HG02884 (cell line): ENCODE measurements around the gene REEP6.
"Not testable (repeated sequence)": the region's sequence is repeated elsewhere in the genome, so short reads cannot be mapped to it uniquely, and the experiment has no call there.

Experiments
- ATAC-seq: cut with Tn5 transposase; IDR thresholded peaks from one replicate; pipeline ENCODE4 v1.9.1; 2021; ENCODE audit warnings: mild to moderate bottlenecking, moderate library complexity; ENCODE audit not compliant: unreplicated experiment

The REEP6 gene

GRCh38 chr19:1471515-1472160, 19.3 kb upstream of the REEP6 start:
- no peak for ATAC-seq

GRCh38 chr19:1472231-1473084, 18.5 kb upstream of the REEP6 start:
- no peak for ATAC-seq

DNA sequence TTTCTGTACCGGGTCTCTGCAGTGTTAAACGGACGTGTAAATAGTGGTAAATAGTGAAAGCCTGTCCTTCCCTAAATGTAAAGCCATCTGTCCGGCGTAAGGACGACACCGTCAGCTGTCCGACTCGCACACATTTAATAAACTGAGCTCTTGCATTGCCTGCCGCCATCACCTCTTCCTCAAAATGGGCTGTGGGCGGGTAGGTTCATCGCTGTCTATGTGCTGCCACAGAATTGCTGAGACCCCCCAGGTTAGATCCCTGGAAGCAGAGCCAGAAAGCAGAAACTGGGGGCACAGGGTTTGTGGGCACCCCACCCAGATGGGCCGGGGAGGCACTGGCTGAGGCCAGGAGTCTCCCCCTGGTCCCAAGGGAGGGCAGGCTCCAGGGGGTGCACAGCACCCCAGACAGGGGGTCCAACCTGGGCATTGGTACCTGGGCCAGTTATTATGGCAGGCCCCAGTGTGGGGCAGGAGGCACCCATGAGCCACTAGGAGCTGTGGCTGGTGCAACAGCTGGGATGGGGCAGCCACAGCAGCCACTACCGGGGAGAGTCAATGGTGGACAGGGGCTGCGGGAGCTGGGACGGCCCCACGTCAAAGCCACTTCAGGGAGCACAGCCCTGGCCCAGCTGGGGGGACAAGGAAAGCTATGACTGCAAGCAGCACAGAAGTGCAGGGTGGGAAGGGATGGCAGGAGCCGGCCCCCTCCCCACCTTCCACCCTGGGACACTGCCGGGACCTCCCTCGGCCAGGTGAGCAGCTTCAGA, 17.7 kb upstream of the REEP6 start:
- ATAC-seq, result no peak

GRCh38 chr19:1474011-1474764, 16.8 kb upstream of the REEP6 start:
- no peak for ATAC-seq

DNA sequence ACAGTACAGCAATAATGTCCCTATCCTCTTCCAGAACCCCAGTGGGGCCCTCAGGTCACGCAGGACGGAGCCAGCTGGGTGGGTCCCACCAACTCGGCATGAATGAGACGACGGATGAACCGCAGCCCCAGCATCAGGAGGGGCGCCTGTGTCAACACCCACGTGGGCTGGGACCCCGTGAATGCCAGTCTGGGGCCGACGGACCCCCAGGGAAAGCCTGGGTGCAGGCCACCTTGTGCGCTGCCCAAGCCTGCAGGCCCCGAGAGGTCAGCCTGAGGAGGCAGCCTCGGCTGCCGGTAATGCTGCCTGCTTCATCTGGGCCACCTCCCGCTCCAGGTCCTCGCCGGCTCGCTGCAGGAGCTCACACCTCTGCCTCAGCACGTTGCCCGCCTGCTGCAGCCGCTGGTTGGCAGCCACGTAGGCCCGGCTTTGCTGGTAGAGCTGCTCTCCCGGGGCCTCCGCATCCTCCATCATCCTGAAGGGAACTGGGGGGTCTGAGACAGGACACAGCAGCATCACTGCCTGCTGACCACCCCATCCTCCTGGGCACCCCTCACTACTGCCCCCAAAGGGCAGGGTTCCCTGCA, 16.1 kb upstream of the REEP6 start:
- ATAC-seq, result no peak

GRCh38 chr19:1475751-1476437, 15.1 kb upstream of the REEP6 start:
- ATAC-seq, result no peak

DNA sequence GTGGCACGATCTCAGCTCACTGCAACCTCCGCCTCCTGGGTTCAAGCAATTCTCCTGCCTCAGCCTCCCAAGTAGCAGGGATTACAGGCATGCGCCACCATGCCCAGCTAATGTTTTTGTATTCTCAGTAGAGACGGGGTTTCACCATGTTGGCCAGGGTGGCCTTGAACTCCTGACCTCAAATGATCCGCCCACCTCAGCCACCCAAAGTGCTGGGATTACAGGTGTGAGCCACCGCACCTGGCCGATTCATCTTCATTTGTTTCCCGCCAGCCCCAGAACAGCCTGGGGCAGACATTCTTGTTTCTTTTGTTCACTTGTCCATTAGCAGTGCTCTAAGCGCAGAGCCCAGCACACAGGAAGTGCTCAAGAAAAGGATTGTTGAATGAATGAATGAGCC, 13.9 kb upstream of the REEP6 start:
- ATAC-seq, result not testable (repeated sequence)

GRCh38 chr19:1478934-1479707, 11.9 kb upstream of the REEP6 start, which contains the start of gene C19orf25:
C19orf25 (minus strand) TSS chr19:1479215; CDS start chr19:1478903, 312 bp downstream.
- peak; percentile 74 for ATAC-seq

DNA sequence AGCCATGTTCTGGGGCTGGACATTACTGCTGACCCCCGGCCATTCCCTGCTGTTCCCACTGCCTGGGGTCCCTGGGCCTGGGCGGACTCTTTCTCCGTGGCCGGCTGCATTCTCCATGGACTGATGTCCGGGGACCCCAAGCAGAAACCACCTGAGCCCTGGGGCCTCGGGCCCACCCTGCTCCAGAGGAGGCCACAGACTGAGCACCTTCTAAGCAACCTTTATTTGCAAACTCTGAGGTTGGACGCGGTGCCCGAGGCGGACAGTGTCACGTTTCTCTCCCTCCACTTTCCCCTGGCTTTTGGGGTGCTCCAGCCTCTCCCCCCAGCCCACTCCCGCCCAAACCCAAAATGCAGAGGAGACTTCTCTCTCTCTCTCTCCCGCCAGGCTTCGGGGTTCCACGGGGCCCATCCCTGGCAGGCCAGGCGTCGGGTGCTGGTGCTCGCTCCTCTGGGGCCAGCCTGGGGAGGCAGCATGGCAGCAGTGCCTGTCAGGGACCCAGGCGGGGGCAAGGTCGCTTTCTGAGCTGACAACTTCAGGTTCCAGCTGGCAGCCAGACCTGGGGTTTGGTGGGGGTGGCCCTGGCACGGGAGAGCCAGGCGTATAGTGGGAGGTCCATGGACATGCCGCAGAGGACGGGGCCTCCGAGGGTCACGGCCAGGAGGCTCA, 9.6 kb upstream of the REEP6 start:
- no peak for ATAC-seq

DNA sequence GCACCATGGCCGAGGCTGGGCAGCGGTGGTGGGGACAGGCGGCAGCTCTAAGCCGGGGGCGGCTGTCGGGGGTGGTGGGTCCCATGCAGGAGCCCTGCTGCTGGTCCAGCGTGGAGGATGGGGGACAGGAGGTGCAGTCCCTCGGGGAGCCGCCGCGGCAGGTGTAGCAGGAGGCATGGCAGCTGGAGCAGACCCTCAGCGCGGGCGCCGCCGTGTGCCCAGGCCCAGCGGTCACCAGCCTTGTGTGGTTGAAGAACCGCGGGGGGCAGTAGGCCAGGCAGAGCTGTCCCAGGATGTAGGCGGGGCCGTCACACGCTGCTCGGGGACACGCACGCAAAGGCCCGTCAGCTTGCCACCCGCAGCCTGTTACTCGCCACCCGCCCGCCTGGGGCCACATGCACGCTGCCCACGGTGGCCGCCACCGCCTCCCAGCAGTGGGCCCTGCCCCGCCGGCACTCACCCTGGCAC, 9.1 kb upstream of the REEP6 start:
- no peak for ATAC-seq

GRCh38 chr19:1482361-1483130, 8.4 kb upstream of the REEP6 start:
- no peak for ATAC-seq

GRCh38 chr19:1483131-1483978, 7.6 kb upstream of the REEP6 start:
- no peak for ATAC-seq

DNA sequence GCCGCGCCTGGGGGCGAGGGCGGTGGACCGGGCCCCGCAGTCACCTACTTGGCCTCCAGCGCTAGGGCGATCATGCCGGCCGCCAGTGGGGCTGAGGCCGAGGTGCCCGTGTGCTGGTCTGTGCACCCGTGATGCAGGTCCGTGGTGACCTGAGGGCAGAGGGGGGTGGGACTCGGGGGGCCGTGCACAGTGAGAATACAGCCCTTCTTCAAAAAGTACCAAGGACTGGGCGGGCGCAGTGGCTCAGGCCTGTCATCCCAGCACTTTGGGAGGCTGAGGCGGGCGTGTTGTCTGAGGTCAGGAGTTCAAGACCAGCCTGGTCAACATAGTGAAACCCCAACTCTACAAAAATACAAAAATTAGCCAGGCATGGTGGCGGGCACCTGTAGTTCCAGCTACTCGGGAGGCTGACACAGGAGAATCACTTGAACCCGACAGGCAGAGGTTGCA, 7.0 kb upstream of the REEP6 start:
- ATAC-seq, result no peak

DNA sequence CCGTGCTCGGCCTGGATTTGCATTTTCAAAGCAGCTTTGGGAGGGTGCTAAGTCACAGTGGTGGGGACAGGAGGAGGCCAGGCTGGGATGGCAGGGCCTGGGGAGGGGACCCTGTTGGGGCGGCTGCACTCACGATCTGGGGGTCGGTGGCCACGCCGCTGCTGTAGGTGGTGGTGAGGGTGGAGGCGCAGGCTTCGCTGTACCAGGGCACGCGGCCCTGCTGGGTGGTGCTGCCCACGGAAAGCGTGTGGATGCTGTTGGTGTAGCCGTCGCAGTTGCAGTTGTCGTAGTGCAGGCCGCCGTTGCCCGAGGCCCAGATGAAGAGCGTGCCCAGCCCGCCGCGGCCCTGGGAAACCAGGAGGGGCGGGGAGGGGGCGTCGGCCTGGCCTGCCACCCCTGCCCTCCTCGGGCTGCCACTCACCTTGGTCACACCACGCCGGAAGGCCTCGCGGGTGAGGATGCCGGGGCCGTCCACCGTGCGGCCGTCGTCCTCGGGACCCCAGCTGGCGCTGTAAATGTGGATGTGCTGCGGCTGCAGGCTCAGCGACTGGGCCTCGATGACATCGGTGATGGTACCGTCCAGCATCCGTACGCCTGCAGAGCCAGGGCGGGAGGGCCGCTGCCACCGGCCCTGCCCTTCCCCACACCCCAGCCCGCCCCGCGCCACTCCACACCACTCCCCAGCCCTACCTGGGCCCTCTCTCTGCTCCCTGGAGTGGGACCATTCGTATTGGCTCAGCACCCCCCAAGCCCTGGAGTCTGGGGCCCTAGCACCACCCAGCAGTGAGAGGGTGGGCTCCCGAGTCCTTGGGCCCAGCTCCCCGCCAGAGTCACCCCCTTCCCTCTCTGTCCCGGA, 4.0 kb upstream of the REEP6 start:
- ATAC-seq, result no peak

DNA sequence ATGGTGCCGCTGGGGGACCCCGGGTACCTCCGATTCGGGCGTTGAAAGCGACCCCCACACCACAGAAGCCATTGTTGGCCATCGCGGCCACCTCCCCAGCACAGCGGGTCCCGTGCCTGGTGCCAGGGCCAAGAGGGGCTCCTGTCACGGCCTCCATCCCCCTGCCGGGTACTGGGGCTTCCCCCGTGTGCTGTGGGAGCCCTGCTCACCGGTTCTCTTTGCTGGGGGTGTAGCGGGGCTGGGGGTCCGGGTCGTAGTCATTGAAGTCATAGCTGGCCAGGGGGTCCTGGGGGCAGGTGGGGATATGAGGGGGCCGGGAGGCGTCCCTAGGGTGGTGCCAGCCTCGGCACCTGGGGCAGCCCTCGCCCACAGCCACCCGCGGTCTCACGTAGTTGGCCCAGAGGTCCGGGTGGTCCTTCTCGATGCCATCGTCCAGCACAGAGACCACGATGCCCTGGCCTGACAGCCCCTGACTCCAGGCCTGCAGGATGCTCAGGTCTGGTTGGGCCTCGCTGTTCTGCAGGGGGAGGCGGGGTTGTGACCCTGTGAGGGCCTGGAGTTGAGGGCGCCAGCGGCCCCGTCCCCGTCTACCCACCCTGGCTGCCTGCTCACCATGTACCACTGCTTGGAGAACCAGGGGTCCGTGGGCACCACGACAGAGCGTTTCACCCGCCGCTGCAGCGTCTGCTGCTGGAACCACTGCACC, 3.3 kb upstream of the REEP6 start:
- no peak for ATAC-seq
